BLaER1 (cell line): Measurements from ENCODE around the gene SEC22C.

Experiments used
- H3K27ac ChIP-seq: shearing (Covaris generic); formaldehyde crosslinking; 2 replicates; pipeline ENCODE4 v1.8.1; 2022
- H3K27me3 ChIP-seq: shearing (Covaris generic); formaldehyde crosslinking; 2 replicates; pipeline ENCODE4 v1.8.1; 2022
- H3K36me3 ChIP-seq: shearing (Covaris generic); formaldehyde crosslinking; 2 replicates; pipeline ENCODE4 v1.8.1; 2022
- H3K4me1 ChIP-seq: shearing (Covaris generic); formaldehyde crosslinking; 2 replicates; pipeline ENCODE4 v1.8.1; 2022
- H3K4me2 ChIP-seq: shearing (Covaris generic); formaldehyde crosslinking; 2 replicates; pipeline ENCODE4 v1.8.1; 2022
- H3K4me3 ChIP-seq: shearing (Covaris generic); formaldehyde crosslinking; 2 replicates; pipeline ENCODE4 v1.8.1; 2022
- H3K9ac ChIP-seq: shearing (Covaris generic); formaldehyde crosslinking; 2 replicates; pipeline ENCODE4 v1.8.1; 2022
- H3K9me3 ChIP-seq: shearing (Covaris generic); formaldehyde crosslinking; 2 replicates; pipeline ENCODE4 v1.8.1; 2022
- H4K20me1 ChIP-seq: shearing (Covaris generic); formaldehyde crosslinking; 2 replicates; pipeline ENCODE4 v1.8.1; 2022
- Cebpa-rat ChIP-seq: shearing (Covaris generic); IDR thresholded peaks from 2 replicates; pipeline ENCODE4 v1.8.1; 2022

SEC22C gene

DNA sequence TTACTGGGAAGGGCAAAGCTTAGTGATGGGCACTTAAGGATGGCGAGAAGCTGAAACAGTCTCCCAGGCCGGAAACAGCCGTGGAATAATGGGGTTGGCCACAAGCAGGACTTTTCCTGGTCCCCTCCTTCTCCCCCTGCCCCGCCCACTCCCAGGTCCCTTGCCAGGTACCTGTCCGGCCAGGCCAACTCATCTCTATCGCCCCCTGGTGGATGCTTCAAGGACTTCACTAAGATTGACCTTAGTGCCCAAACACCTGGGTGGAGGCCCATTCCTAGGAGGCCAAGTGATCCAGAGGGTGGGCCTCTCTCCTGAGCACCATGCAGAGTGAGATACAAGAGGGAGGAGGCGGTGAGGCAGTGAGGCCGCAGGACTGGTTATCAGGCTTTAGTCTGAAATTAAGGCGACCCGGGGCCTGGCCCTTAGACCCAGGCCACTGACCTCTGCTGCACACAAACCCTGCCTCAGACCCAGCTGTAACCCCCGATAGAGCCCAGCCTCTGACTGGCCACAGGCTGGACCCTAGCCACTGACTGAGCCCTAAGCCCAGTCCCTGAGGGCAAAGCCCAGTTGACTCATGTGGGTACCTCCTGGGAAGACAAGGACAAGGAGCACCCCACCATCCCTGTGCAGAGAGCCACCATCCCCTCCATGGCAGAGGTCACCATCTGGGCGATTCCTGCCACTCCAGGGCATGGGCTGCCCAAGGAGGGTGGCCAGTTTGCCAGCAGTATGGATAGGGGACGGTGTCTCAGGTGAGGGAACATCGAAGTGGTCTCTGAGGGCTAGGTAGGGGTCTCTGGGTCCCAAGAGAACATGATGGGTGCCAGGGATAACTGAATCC lies 41.7 kb downstream of the SEC22C start:
- H3K4me3 ChIP-seq, result no peak overlapping the region
- peak overlapping the region; percentile 66 for H3K27ac ChIP-seq
- H4K20me1 ChIP-seq, result no peaks in the 10 kb centered on the region
- H3K4me1 ChIP-seq, result peaks cover 21% of the 10 kb centered on the region
- H3K9me3 ChIP-seq, result no peaks in the 10 kb centered on the region
- peak overlapping the region; percentile 19; the same call in 1 of the 2 replicates for H3K9ac ChIP-seq
- no peaks in the 10 kb centered on the region for H3K36me3 ChIP-seq
- H3K4me2 ChIP-seq, result peak overlapping the region; percentile 69
- H3K27me3 ChIP-seq, result no peaks in the 10 kb centered on the region
- TF ChIP-seq Cebpa-rat, result no peak

- Histone ChIP-seq H4K20me1 (no peaks in the 10 kb centered on the region), H3K27ac (no peak overlapping the region), H3K4me1 (peaks cover 15% of the 10 kb centered on the region), H3K36me3 (no peaks in the 10 kb centered on the region), H3K4me2 (no peak overlapping the region), H3K9ac (no peak overlapping the region), H3K4me3 (no peak overlapping the region), H3K9me3 (no peaks in the 10 kb centered on the region), H3K27me3 (no peaks in the 10 kb centered on the region)
- TF ChIP-seq Cebpa-rat, result no peak
These were observed 44.4 kb downstream of the SEC22C start for GRCh38 chr3:42537350-42537749.

GRCh38 chr3:42535981-42536784 lies 45.6 kb downstream of the SEC22C start:
- no peak overlapping the region for H3K4me2 ChIP-seq

GRCh38 chr3:42533161-42533897 lies 48.4 kb downstream of the SEC22C start:
- H3K36me3 ChIP-seq, result no peaks in the 10 kb centered on the region
- H3K27ac ChIP-seq, result 0 out of 2 replicates have a peak overlapping the region, but pooled peaks have one; percentile 2
- no peak overlapping the region for H3K4me3 ChIP-seq
- no peak overlapping the region for H3K9ac ChIP-seq
- peaks cover 25% of the 10 kb centered on the region for H3K4me1 ChIP-seq
- no peaks in the 10 kb centered on the region for H3K27me3 ChIP-seq
- H3K4me2 ChIP-seq, result no peak overlapping the region
- no peaks in the 10 kb centered on the region for H4K20me1 ChIP-seq
- H3K9me3 ChIP-seq, result no peaks in the 10 kb centered on the region
- TF ChIP-seq Cebpa-rat, result no peak

More at GRCh38 chr3:42535981-42536784, 45.6 kb downstream of the SEC22C start:
- Histone ChIP-seq H3K36me3 (no peaks in the 10 kb centered on the region), H3K27me3 (no peaks in the 10 kb centered on the region), H4K20me1 (no peaks in the 10 kb centered on the region), H3K4me1 (peaks cover 12% of the 10 kb centered on the region), H3K9me3 (no peaks in the 10 kb centered on the region), H3K9ac (no peak overlapping the region), H3K4me3 (no peak overlapping the region), H3K27ac (no peak overlapping the region)
- no peak for TF ChIP-seq Cebpa-rat

GRCh38 chr3:42532229-42532628 lies 49.5 kb downstream of the SEC22C start:
- no peaks in the 10 kb centered on the region for H3K36me3 ChIP-seq
- no peaks in the 10 kb centered on the region for H4K20me1 ChIP-seq
- H3K4me3 ChIP-seq, result no peak overlapping the region
- no peak for TF ChIP-seq Cebpa-rat
- no peak overlapping the region for H3K27ac ChIP-seq
- H3K4me1 ChIP-seq, result peaks cover 34% of the 10 kb centered on the region
- H3K9me3 ChIP-seq, result no peaks in the 10 kb centered on the region
- no peaks in the 10 kb centered on the region for H3K27me3 ChIP-seq
- no peak overlapping the region for H3K4me2 ChIP-seq
- no peak overlapping the region for H3K9ac ChIP-seq

GRCh38 chr3:42531470-42531869 lies 50.3 kb downstream of the SEC22C start:
- H3K27ac ChIP-seq, result no peak overlapping the region
- H3K27me3 ChIP-seq, result no peaks in the 10 kb centered on the region
- no peak overlapping the region for H3K9ac ChIP-seq
- H3K4me1 ChIP-seq, result peaks cover 42% of the 10 kb centered on the region
- no peak for TF ChIP-seq Cebpa-rat
- no peak overlapping the region for H3K4me2 ChIP-seq
- H3K36me3 ChIP-seq, result no peaks in the 10 kb centered on the region
- no peak overlapping the region for H3K4me3 ChIP-seq
- H3K9me3 ChIP-seq, result no peaks in the 10 kb centered on the region
- H4K20me1 ChIP-seq, result no peaks in the 10 kb centered on the region

- H3K9me3 ChIP-seq, result no peaks in the 10 kb centered on the region
- no peaks in the 10 kb centered on the region for H3K36me3 ChIP-seq
- no peak overlapping the region for H3K4me3 ChIP-seq
- no peaks in the 10 kb centered on the region for H3K27me3 ChIP-seq
- H3K4me1 ChIP-seq, result peaks cover 53% of the 10 kb centered on the region
- peak overlapping the region; percentile 90 for H3K4me2 ChIP-seq
- no peaks in the 10 kb centered on the region for H4K20me1 ChIP-seq
- no peak for TF ChIP-seq Cebpa-rat
- H3K9ac ChIP-seq, result 0 out of 2 replicates have a peak overlapping the region, but pooled peaks have one; percentile 51
- H3K27ac ChIP-seq, result peak overlapping the region; percentile 68
These were observed 51.7 kb downstream of the SEC22C start for GRCh38 chr3:42530073-42530472.

DNA sequence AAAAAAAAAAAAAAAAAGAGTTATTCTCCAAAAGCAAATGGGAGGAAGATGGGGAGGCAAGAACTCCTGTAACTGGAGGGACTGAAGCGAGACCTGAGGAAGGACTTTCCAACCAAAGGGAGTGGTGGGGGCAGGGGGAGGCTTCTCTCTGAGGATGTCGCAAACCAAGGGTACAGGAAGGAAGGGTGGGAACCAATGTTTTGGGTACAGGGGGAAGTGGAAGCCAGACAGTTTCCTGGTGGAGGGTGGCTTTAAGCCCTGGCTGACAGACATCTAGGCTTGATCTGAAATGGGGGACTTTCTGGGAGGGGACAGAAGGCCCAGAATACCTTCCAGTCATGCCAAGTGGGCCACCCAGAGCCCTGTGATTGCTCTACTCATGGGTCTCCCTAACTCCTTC lies 52.3 kb downstream of the SEC22C start:
- Histone ChIP-seq H3K9ac (peak overlapping the region; percentile 51; the same call in 1 of the 2 replicates), H3K27me3 (no peaks in the 10 kb centered on the region), H4K20me1 (no peaks in the 10 kb centered on the region), H3K9me3 (no peaks in the 10 kb centered on the region), H3K4me2 (peak overlapping the region; percentile 90), H3K36me3 (no peaks in the 10 kb centered on the region), H3K4me1 (peaks cover 53% of the 10 kb centered on the region), H3K4me3 (peak overlapping the region; percentile 38; the same call in 1 of the 2 replicates), H3K27ac (peak overlapping the region; percentile 68)
- no peak for TF ChIP-seq Cebpa-rat

DNA sequence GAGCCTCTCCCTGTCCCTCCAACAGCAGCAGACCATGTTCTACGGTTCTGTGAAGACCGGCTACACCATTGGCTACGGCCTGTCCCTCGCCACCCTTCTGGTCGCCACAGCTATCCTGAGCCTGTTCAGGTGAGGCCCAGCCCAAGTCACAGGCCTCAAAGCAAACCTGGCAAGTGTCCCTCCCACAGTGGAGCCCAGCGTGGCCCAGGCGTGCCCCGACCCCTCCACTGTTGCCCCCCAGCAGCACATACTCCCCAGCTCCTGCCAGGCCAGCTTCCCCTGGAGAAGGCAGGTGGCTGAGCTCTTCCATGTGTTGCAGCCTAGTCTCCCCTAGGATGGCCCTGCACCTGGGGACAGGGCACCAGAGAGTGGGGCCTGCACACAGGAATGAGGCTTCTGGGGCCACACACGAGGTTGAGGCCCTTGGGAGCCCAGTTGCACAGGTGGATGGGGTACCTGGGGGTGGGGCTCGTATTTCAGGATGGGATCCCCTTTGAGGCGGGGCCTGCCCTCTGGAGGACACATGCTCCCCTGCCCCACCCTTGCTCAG lies 54.3 kb downstream of the SEC22C start:
- Histone ChIP-seq H3K36me3 (no peaks in the 10 kb centered on the region), H3K4me3 (no peak overlapping the region), H3K4me1 (peaks cover 53% of the 10 kb centered on the region), H3K27ac (peak overlapping the region; percentile 63), H3K27me3 (no peaks in the 10 kb centered on the region), H3K4me2 (peak overlapping the region; percentile 81), H4K20me1 (no peaks in the 10 kb centered on the region), H3K9ac (0 out of 2 replicates have a peak overlapping the region, but pooled peaks have one; percentile 35), H3K9me3 (no peaks in the 10 kb centered on the region)
- TF ChIP-seq Cebpa-rat, result no peak
